Sigmoid colon (tissue), 4 donors: ENCODE measurements around the gene HMCN1.

Source experiments
- POLR2AphosphoS5 ChIP-seq, 4 donors: sonication (generic); formaldehyde crosslinking; IDR thresholded peaks; one replicate each; pipeline ENCODE4 v1.6.1; 2017; ENCODE audit warnings: antibody characterized with exemption in 4 of 4
- TF ChIP-seq, protein P1 (sequence below), 4 experiments: fragments of 450-650 bp in 3 of 4; fragments of 200-600 bp in 1 of 4; IDR thresholded peaks; one replicate each; pipeline ENCODE4 v1.5.1; 2016 to 2019; ENCODE audit warnings: antibody characterized with exemption in 4 of 4, mild to moderate bottlenecking in 3 of 4, moderate library complexity in 2 of 4

DNA sequence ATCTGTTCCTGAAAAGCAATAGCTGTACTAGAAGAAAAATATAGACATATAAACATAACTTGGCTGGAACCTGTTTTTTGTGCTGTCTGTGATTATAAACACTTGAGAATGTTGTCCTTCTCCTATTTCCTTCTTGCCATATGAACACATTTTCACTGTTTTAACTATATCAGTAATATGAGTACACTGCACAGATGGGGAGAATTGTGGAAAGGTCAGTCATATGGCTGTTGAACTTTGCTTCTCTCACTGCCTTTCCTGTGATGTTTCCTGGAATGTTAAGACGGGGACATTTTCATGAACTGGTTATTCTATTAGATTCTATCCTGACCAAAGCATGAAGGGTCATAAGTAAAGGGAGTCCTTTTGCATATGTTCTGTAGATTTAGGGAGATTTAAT lies 24.9 kb downstream of the HMCN1 start:
- TF ChIP-seq, protein P1, sequence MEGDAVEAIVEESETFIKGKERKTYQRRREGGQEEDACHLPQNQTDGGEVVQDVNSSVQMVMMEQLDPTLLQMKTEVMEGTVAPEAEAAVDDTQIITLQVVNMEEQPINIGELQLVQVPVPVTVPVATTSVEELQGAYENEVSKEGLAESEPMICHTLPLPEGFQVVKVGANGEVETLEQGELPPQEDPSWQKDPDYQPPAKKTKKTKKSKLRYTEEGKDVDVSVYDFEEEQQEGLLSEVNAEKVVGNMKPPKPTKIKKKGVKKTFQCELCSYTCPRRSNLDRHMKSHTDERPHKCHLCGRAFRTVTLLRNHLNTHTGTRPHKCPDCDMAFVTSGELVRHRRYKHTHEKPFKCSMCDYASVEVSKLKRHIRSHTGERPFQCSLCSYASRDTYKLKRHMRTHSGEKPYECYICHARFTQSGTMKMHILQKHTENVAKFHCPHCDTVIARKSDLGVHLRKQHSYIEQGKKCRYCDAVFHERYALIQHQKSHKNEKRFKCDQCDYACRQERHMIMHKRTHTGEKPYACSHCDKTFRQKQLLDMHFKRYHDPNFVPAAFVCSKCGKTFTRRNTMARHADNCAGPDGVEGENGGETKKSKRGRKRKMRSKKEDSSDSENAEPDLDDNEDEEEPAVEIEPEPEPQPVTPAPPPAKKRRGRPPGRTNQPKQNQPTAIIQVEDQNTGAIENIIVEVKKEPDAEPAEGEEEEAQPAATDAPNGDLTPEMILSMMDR (IDR thresholded peaks at IDR 0.05): no peak
- no peak for TF ChIP-seq POLR2AphosphoS5 (IDR thresholded peaks at IDR 0.05)
